GM08714 (cell line): ENCODE results near the gene TCOF1.

Experiments used
- H3K4me3 ChIP-seq: fragments of 200-500 bp; sonication (Bioruptor generic); 2 replicates; pipeline ENCODE4 v1.5.1; 2014; ENCODE audit warnings: mild to moderate bottlenecking, low read length, inconsistent platforms
- ZNF274 ChIP-seq: IDR thresholded peaks from 2 replicates; pipeline ENCODE4 v1.6.1; 2012; ENCODE audit warnings: mild to moderate bottlenecking, low read depth, low read length

Gene TCOF1, protein sequence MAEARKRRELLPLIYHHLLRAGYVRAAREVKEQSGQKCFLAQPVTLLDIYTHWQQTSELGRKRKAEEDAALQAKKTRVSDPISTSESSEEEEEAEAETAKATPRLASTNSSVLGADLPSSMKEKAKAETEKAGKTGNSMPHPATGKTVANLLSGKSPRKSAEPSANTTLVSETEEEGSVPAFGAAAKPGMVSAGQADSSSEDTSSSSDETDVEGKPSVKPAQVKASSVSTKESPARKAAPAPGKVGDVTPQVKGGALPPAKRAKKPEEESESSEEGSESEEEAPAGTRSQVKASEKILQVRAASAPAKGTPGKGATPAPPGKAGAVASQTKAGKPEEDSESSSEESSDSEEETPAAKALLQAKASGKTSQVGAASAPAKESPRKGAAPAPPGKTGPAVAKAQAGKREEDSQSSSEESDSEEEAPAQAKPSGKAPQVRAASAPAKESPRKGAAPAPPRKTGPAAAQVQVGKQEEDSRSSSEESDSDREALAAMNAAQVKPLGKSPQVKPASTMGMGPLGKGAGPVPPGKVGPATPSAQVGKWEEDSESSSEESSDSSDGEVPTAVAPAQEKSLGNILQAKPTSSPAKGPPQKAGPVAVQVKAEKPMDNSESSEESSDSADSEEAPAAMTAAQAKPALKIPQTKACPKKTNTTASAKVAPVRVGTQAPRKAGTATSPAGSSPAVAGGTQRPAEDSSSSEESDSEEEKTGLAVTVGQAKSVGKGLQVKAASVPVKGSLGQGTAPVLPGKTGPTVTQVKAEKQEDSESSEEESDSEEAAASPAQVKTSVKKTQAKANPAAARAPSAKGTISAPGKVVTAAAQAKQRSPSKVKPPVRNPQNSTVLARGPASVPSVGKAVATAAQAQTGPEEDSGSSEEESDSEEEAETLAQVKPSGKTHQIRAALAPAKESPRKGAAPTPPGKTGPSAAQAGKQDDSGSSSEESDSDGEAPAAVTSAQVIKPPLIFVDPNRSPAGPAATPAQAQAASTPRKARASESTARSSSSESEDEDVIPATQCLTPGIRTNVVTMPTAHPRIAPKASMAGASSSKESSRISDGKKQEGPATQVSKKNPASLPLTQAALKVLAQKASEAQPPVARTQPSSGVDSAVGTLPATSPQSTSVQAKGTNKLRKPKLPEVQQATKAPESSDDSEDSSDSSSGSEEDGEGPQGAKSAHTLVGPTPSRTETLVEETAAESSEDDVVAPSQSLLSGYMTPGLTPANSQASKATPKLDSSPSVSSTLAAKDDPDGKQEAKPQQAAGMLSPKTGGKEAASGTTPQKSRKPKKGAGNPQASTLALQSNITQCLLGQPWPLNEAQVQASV (N-terminal part only)

DNA sequence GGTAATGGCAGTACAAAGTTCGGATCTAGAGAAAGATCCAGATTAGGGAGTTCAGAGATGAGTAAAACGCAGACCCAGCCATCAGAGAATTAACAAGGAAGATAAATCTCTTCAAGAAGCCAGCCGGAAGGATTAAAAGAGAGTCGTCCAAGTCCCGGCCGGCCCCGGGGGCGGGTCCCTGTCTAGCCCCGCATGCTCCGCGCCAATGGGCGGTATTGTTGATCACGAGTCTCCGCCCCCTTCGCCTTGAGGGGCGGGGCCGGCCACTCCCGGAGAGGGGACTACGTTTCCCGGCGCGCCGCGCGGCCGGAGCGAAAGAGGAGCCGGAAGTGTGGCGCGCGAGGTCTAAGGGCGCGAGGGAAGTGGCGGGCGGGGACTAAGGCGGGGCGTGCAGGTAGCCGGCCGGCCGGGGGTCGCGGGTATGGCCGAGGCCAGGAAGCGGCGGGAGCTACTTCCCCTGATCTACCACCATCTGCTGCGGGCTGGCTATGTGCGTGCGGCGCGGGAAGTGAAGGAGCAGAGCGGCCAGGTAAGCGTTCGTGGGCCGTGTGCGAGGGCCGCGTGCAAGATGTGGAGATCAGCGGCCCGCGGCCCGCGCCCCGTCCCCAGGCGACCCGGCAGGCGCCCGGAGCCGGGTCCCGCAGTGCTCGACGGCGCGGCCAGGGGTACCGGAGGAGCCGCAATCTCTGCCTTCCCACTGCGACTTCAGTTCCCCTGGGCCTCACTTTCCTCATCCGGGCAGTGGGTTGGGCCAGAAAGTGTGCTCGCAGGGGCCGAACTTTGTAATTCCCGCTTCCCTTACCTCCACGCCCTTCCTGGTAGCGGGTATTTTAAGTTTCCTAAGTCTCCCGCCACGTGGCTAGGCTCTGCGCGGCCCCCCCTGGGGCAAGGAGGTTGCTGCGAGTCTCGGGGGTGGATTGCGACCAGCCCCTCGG, at the start of gene TCOF1:
TCOF1 (plus strand) TSS at position 372 of the 935 bp plus-strand sequence; CDS start at position 422, 50 bp downstream.
- no peak for TF ChIP-seq ZNF274
- H3K4me3 ChIP-seq = peak within 1 kb of the TSS; percentile 76

DNA sequence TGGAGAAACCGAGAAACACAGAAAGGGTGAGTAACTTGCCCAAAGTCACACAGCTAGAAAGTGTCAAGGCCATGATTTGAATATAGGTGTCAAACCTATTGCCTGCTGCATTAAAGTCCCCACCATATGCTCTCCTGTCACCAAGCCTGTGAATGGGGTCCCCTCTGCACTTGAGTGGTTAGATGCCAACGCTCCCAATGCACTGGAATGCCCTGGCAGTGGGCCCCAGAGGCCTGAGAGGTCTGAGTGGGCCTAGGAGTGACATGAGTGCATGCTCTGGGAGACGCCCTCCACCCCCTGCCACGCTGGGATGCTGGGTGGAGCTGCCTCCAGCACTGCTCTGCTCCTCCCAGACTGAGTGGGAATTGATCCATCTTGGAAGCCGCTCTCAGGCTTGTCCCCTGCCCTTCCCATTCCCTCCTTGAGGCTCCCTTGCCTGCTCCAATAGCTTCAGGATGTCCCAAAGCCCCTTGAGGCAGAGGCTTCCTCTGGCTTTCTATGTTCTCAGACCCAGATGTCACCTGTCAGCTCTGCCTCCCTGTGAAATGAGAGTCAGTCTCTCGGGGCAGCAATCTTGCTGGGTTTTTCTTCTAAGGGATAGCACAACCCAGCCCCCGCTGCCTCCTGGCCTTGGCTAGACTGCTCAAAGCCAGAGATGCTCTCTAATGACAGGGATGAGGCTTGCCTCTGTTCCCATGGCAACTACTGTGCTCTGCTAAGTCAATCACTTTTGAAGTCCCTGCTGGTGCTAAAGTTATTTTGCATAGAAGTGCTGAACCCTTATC, 48.2 kb upstream of the TCOF1 start:
- no peak for TF ChIP-seq ZNF274
- H3K4me3 ChIP-seq = no peak overlapping the region

DNA sequence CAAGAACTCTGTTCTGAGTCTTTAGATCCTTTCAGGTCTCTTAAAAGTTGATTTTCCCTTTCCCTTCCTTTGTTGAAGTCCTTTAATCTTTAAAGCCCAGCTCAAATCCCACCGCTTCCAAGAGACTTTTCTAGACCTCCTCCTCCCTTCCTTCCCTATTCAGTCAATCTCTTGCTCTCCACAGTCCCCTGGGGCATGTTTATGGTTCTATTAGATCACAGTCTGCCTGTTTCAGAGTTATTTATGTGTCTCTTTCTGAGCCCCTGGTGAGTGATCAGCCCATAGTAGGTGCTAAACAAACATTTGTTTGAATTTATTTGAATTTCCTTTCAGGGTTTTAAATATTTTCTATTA, 47.6 kb upstream of the TCOF1 start:
- no peak for TF ChIP-seq ZNF274

DNA sequence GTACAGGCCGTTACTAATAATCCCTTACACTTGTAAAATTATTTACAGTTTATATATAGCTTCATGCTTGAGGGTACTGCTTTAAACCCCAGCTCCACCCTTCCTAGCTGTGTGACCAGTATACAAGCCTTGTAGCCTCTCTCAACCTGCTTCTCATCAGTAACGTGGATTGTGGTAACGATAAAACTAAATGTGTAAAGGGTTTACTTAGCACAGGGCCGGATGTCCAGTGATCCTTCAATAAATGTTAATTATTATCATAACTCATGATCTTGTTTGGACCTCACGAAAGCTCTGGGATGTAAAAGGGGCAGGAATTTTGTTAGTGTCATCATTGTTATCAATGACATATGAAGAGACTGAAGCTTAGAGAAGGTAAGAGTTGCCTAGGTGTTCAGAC, 47.3 kb upstream of the TCOF1 start:
- no peak for TF ChIP-seq ZNF274

More for the DNA sequence above, 47.6 kb upstream of the TCOF1 start:
- H3K4me3 ChIP-seq = no peak overlapping the region

GRCh38 chr5:150311015-150311692, 46.3 kb upstream of the TCOF1 start:
- no peak overlapping the region for H3K4me3 ChIP-seq
- no peak for TF ChIP-seq ZNF274

More for the DNA sequence above, 47.3 kb upstream of the TCOF1 start:
- no peak overlapping the region for H3K4me3 ChIP-seq

DNA sequence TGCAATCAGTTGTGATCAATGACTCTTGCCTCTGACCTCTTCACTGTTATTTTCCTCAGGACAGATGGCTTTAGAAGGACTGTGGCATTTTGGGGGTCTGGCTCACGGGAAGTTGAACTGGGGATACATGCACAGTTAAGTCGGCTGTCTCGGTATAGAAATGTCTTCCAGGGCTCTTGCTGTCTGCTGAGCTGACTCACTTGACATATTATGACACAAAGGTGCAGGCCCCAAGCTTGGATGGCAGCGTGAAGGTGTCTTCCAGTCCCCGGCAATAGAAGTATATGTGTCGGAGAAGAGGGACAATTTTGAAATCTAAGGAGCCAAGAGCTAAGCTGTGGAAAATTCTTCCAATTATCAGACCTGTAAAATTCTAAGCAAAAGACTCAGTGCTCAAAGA, 45.0 kb upstream of the TCOF1 start:
- no peak overlapping the region for H3K4me3 ChIP-seq
- TF ChIP-seq ZNF274 = no peak

DNA sequence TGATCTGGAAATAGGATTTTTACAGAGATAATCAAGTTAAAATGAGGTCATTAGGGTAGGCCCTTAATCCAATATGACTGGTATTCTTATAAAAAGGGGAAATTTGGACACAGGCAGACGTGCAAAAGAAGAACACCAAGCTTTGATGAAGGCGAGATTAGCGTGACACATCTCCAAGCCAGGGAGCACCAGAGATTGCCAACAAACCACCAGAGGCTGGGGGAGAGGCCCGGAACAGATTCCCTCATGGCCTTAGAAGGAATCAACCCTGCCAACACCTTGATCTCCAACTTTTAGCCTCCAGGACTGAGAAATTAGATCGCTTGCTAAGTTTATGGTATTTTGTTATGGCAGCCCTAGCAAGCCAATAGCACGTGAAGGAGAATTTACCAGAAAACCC, 44.0 kb upstream of the TCOF1 start:
- H3K4me3 ChIP-seq = no peak overlapping the region
- no peak for TF ChIP-seq ZNF274

GRCh38 chr5:150313921-150314716, 43.4 kb upstream of the TCOF1 start:
- H3K4me3 ChIP-seq = no peak overlapping the region
- TF ChIP-seq ZNF274 = no peak

GRCh38 chr5:150315245-150315644, 42.3 kb upstream of the TCOF1 start:
- no peak overlapping the region for H3K4me3 ChIP-seq
- TF ChIP-seq ZNF274 = no peak

DNA sequence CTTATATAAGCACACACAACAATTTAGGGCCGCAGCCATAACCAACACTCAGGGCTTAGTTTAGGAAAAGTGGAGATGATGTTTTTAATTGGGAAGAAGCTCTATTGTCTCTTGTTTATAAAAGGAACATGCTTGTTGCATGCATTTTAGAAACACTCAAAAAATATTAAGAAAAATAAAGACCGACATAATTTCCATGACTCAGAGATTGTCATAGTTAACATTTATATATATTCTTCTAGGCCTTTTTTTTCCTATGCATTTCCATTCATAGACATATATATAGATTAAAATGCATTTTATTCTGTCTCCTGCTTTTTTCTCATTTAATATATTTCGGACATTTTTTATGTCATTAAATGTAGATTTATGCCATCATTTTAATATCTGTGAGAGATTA, 41.2 kb upstream of the TCOF1 start:
- H3K4me3 ChIP-seq = no peak overlapping the region
- no peak for TF ChIP-seq ZNF274
